GM19099 (cell line): ENCODE measurements around the gene PRMT9.

Experiments
- POLR2A ChIP-seq: IDR thresholded peaks from 3 replicates; pipeline ENCODE4 v1.6.1; 2011; ENCODE audit warnings: low read depth; ENCODE audit not compliant: insufficient read length; ENCODE audit errors: extremely low read depth

PRMT9 gene

GRCh38 chr4:147599769-147600168, 84.2 kb downstream of the PRMT9 start:
- TF ChIP-seq POLR2A: no peak

GRCh38 chr4:147599206-147599605, 84.8 kb downstream of the PRMT9 start:
- no peak for TF ChIP-seq POLR2A

GRCh38 chr4:147597561-147597960, 86.4 kb downstream of the PRMT9 start:
- TF ChIP-seq POLR2A: no peak

- no peak for TF ChIP-seq POLR2A
Measured at GRCh38 chr4:147596981-147597380, 87.0 kb downstream of the PRMT9 start.

- TF ChIP-seq POLR2A: no peak
Measured at GRCh38 chr4:147596377-147596776, 87.6 kb downstream of the PRMT9 start.

GRCh38 chr4:147594578-147594977, 89.4 kb downstream of the PRMT9 start:
- TF ChIP-seq POLR2A: no peak

- no peak for TF ChIP-seq POLR2A
Measured at GRCh38 chr4:147594107-147594506, 89.9 kb downstream of the PRMT9 start.

- no peak for TF ChIP-seq POLR2A
Measured at GRCh38 chr4:147591106-147591505, 92.9 kb downstream of the PRMT9 start.

- no peak for TF ChIP-seq POLR2A
Measured at GRCh38 chr4:147590249-147590920, 93.6 kb downstream of the PRMT9 start.

GRCh38 chr4:147589586-147589985, 94.4 kb downstream of the PRMT9 start:
- no peak for TF ChIP-seq POLR2A
